Smooth muscle cell (in vitro differentiated cells): ENCODE data around the gene PCDHGA1. TPM values are rescaled to one million over a fixed set of nuclear protein-coding genes. Genes with fewer than 3 reads are reported as not detected.
"Not testable (repeated sequence)": the region's sequence is repeated elsewhere in the genome, so short reads cannot be mapped to it uniquely, and the experiment has no call there.

ENCODE experiments used
- DNase-seq: peaks from one replicate; lab custom pipeline; 2025; ENCODE audit not compliant: unreplicated experiment; lab: John Stamatoyannopoulos, UW
- H2AFZ ChIP-seq: fragments of 200-600 bp; sonication (generic); 2 replicates; pipeline ENCODE4 v1.6.0; 2016; ENCODE audit warnings: antibody characterized with exemption, low read depth, mild to moderate bottlenecking
- H3F3A ChIP-seq: fragments of 200-600 bp; sonication (generic); 2 replicates; pipeline ENCODE4 v1.6.0; 2017; ENCODE audit warnings: antibody characterized with exemption, low read depth
- H3K27ac ChIP-seq: fragments of 200-600 bp; sonication (generic); 2 replicates; pipeline ENCODE4 v1.5.1; 2016; ENCODE audit warnings: low read depth, mild to moderate bottlenecking
- H3K27me3 ChIP-seq: fragments of 200-600 bp; sonication (generic); 2 replicates; pipeline ENCODE4 v1.6.1; 2016; ENCODE audit warnings: low read depth, mild to moderate bottlenecking
- H3K36me3 ChIP-seq: fragments of 200-600 bp; sonication (generic); 2 replicates; pipeline ENCODE4 v1.5.1; 2016; ENCODE audit warnings: low read depth
- H3K4me1 ChIP-seq: fragments of 200-600 bp; sonication (generic); 2 replicates; pipeline ENCODE4 v1.5.1; 2016; ENCODE audit warnings: low read depth
- H3K4me2 ChIP-seq: fragments of 200-600 bp; sonication (generic); 2 replicates; pipeline ENCODE4 v1.6.0; 2016; ENCODE audit warnings: mild to moderate bottlenecking
- H3K4me3 ChIP-seq: fragments of 200-600 bp; sonication (generic); 2 replicates; pipeline ENCODE4 v1.5.1; 2016; ENCODE audit warnings: mild to moderate bottlenecking
- H3K79me2 ChIP-seq: fragments of 200-600 bp; sonication (generic); 2 replicates; pipeline ENCODE4 v1.6.0; 2016; ENCODE audit warnings: low read depth, mild to moderate bottlenecking
- H3K9ac ChIP-seq: fragments of 200-600 bp; sonication (generic); 2 replicates; pipeline ENCODE4 v1.6.0; 2016; ENCODE audit warnings: low read depth
- H3K9me3 ChIP-seq: fragments of 200-600 bp; sonication (generic); replicated peaks from 2 replicates; pipeline ENCODE4 v1.5.1; 2016; ENCODE audit warnings: low read depth
- H4K20me1 ChIP-seq: fragments of 200-600 bp; sonication (generic); 2 replicates; pipeline ENCODE4 v1.6.0; 2016; ENCODE audit warnings: low read depth
- WGBS: methylation state at CpG from one replicate; pipeline ENCODE4 v1.1.7; 2016; ENCODE audit warnings: low lambda C conversion rate; 5-methylcytosine and 5-hydroxymethylcytosine counted together
- polyA plus RNA-seq: library from polyadenylated mRNA; unstranded; fragments of >200 nt; fragmentation: Nextera tagmentation; extraction: Ambion mirVana; gene quantifications from 2 replicates; pipeline ENCODE4 v1.2.1, GENCODE V29; 2016
- total RNA-seq: library from RNA; depleted of rRNA; stranded (reverse); fragments of >200 nt; gene quantifications from 2 replicates; pipeline ENCODE4 v1.2.3, GENCODE V29; 2014
- TF ChIP-seq, protein P1 (sequence below): fragments of 200-600 bp; sonication (generic); IDR thresholded peaks from 2 replicates; pipeline ENCODE4 v1.5.1; 2017; ENCODE audit warnings: borderline replicate concordance, mild to moderate bottlenecking, antibody characterized with exemption; ENCODE audit not compliant: insufficient read depth, poor library complexity, severe bottlenecking

The PCDHGA1 gene
- total and polyA plus RNA-seq, 2 experiments from 2014 or later = 0.05 to 0.63 TPM

DNA sequence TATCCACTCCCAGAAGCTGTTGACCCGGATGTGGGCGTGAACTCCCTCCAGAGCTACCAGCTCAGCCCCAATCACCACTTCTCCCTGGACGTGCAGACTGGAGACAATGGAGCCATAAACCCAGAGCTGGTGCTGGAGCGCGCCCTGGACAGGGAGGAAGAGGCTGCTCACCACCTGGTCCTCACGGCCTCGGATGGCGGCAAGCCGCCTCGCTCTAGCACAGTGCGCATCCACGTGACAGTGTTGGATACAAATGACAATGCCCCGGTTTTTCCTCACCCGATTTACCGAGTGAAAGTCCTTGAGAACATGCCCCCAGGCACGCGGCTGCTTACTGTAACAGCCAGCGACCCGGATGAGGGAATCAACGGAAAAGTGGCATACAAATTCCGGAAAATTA lies 63.0 kb downstream of the PCDHGA1 start:
- WGBS = 96% methylated on average over 21 of the region's 21 CpGs
- TF ChIP-seq, protein P1, sequence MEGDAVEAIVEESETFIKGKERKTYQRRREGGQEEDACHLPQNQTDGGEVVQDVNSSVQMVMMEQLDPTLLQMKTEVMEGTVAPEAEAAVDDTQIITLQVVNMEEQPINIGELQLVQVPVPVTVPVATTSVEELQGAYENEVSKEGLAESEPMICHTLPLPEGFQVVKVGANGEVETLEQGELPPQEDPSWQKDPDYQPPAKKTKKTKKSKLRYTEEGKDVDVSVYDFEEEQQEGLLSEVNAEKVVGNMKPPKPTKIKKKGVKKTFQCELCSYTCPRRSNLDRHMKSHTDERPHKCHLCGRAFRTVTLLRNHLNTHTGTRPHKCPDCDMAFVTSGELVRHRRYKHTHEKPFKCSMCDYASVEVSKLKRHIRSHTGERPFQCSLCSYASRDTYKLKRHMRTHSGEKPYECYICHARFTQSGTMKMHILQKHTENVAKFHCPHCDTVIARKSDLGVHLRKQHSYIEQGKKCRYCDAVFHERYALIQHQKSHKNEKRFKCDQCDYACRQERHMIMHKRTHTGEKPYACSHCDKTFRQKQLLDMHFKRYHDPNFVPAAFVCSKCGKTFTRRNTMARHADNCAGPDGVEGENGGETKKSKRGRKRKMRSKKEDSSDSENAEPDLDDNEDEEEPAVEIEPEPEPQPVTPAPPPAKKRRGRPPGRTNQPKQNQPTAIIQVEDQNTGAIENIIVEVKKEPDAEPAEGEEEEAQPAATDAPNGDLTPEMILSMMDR = no peak
- H3K9me3 ChIP-seq = peaks cover 52% of the 10 kb centered on the region

DNA sequence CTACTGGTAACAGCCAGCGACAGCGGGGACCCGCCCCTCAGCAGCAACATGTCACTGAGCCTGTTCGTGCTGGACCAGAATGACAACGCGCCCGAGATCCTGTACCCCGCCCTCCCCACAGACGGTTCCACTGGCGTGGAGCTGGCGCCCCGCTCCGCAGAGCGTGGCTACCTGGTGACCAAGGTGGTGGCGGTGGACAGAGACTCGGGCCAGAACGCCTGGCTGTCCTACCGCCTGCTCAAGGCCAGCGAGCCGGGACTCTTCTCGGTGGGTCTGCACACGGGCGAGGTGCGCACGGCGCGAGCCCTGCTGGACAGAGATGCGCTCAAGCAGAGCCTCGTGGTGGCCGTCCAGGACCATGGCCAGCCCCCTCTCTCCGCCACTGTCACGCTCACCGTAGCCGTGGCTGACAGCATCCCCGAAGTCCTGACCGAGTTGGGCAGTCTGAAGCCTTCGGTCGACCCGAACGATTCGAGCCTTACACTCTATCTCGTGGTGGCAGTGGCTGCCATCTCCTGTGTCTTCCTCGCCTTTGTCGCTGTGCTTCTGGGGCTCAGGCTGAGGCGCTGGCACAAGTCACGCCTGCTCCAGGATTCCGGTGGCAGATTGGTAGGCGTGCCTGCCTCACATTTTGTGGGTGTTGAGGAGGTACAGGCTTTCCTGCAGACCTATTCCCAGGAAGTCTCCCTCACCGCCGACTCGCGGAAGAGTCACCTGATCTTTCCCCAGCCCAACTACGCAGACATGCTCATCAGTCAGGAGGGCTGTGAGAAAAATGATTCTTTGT lies 64.3 kb downstream of the PCDHGA1 start:
- H2AFZ ChIP-seq, DNase-seq, H3K9ac ChIP-seq, H3K4me1 ChIP-seq, H4K20me1 ChIP-seq, H3K4me3 ChIP-seq, H3K4me2 ChIP-seq, H3F3A ChIP-seq, H3K27ac ChIP-seq, H3K27me3 ChIP-seq: not testable (repeated sequence)
- Histone ChIP-seq H3K79me2 (peaks cover 15% of the 10 kb centered on the region), H3K36me3 (peaks cover 37% of the 10 kb centered on the region), H3K9me3 (peaks cover 51% of the 10 kb centered on the region)
- 98% methylated on average over 45 of the region's 53 CpGs for WGBS

More for the DNA sequence above, 63.0 kb downstream of the PCDHGA1 start:
- no peaks in the 10 kb centered on the region for H4K20me1 ChIP-seq
- no peaks in the 10 kb centered on the region for H3K27me3 ChIP-seq
- no peak overlapping the region for H2AFZ ChIP-seq
- H3K4me1 ChIP-seq = no peaks in the 10 kb centered on the region
- peaks cover 37% of the 10 kb centered on the region for H3K36me3 ChIP-seq
- H3K9ac ChIP-seq = no peak overlapping the region
- no peak for DNase-seq
- no peak overlapping the region for H3K27ac ChIP-seq
- no peak overlapping the region for H3K4me3 ChIP-seq
- peaks cover 15% of the 10 kb centered on the region for H3K79me2 ChIP-seq
- no peak overlapping the region for H3K4me2 ChIP-seq
- H3F3A ChIP-seq = no peaks in the 10 kb centered on the region

DNA sequence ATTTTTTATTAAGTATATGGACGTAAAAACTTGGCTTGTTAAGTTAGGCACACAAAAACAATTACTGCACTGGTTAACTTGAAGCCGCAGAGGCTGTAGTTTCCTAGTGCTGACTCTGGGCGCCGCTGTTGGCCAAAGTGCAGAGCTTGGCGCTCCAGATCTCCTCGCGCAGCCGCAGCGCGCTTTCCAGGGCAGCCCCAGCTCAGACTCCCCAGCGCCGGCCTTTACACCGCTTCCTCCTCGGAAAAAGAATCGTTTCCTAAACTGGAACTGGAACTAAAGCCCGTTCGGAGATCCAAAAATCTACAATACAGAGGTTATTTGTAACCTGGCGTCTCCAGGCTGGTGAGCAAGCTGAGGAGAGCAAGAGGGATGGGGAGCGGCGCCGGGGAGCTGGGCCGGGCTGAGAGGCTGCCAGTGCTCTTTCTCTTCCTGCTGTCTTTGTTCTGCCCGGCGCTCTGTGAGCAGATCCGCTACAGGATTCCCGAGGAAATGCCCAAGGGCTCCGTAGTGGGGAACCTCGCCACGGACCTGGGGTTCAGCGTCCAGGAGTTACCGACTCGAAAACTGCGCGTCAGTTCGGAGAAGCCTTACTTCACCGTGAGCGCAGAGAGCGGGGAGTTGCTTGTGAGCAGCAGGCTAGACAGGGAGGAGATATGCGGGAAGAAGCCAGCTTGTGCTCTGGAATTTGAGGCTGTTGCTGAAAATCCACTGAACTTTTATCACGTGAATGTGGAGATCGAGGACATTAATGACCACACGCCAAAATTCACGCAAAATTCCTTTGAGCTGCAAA lies 67.6 kb downstream of the PCDHGA1 start, which contains the start of gene PCDHGB5:
Gene PCDHGB5, plus strand, starts transcription at position 192 of the 796 bp plus-strand sequence. Its CDS starts 181 bp downstream, at position 373.
- peaks cover 31% of the 10 kb centered on the region for H3K9me3 ChIP-seq
- H3K4me2 ChIP-seq, H3K9ac ChIP-seq, H3K27me3 ChIP-seq, DNase-seq, H3K27ac ChIP-seq, H3K36me3 ChIP-seq, H3K4me1 ChIP-seq, H2AFZ ChIP-seq, H3K79me2 ChIP-seq, H3K4me3 ChIP-seq, H4K20me1 ChIP-seq, H3F3A ChIP-seq: not testable (repeated sequence)
- WGBS = 83% methylated on average over 26 of the region's 43 CpGs

DNA sequence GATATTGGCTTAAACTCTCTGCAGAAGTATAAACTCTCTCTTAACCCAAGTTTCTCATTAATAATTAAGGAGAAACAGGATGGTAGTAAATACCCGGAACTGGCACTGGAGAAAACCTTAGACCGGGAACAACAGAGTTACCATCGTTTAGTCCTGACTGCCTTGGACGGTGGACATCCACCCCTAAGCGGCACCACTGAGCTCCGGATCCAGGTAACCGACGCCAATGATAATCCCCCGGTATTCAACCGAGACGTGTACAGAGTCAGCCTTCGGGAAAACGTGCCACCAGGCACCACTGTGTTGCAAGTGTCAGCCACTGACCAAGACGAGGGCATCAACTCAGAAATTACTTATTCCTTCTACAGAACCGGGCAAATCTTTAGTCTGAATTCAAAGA lies 68.3 kb downstream of the PCDHGA1 start:
- Histone ChIP-seq H3K4me2 (no peak overlapping the region), H3F3A (no peaks in the 10 kb centered on the region), H3K4me1 (no peaks in the 10 kb centered on the region), H3K27me3 (no peaks in the 10 kb centered on the region), H3K9ac (no peak overlapping the region), H4K20me1 (no peaks in the 10 kb centered on the region), H3K27ac (no peak overlapping the region), H3K4me3 (no peak overlapping the region), H3K9me3 (peaks cover 25% of the 10 kb centered on the region), H3K79me2 (peaks cover 3% of the 10 kb centered on the region), H3K36me3 (peaks cover 4% of the 10 kb centered on the region), H2AFZ (no peak overlapping the region)
- TF ChIP-seq, protein P1 = no peak
- no peak for DNase-seq
- WGBS = 96% methylated on average over 15 of the region's 15 CpGs
